GM12801 (cell line): ENCODE results near the gene BGN.

Experiments used
- TF ChIP-seq, protein P1 (sequence below): IDR thresholded peaks from one replicate; pipeline ENCODE4 v1.5.1; 2011; ENCODE audit warnings: control low read depth; ENCODE audit not compliant: insufficient read length; ENCODE audit errors: extremely low read depth

Gene BGN

DNA sequence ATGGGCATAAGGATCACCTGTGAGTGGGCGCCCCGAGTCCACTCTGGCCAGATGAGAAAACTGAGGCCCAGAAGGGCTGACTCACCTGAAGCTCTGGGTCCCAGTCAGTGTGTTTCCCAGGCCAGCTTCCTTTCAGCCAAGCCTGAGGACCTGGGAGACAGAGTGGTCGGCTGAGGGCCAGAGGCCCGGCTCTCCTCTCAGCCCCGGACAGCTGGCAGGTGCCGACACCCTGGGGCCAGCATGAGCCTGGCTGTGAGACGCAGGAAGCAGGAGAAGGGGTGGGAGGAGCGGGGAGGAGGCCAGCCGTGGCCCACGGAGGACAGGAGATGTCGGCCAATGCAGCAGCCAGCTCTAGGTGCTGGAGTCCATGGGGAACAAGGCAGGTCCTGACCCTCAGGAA is 51.6 kb downstream of the BGN start:
- TF ChIP-seq, protein P1, sequence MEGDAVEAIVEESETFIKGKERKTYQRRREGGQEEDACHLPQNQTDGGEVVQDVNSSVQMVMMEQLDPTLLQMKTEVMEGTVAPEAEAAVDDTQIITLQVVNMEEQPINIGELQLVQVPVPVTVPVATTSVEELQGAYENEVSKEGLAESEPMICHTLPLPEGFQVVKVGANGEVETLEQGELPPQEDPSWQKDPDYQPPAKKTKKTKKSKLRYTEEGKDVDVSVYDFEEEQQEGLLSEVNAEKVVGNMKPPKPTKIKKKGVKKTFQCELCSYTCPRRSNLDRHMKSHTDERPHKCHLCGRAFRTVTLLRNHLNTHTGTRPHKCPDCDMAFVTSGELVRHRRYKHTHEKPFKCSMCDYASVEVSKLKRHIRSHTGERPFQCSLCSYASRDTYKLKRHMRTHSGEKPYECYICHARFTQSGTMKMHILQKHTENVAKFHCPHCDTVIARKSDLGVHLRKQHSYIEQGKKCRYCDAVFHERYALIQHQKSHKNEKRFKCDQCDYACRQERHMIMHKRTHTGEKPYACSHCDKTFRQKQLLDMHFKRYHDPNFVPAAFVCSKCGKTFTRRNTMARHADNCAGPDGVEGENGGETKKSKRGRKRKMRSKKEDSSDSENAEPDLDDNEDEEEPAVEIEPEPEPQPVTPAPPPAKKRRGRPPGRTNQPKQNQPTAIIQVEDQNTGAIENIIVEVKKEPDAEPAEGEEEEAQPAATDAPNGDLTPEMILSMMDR, result no peak

DNA sequence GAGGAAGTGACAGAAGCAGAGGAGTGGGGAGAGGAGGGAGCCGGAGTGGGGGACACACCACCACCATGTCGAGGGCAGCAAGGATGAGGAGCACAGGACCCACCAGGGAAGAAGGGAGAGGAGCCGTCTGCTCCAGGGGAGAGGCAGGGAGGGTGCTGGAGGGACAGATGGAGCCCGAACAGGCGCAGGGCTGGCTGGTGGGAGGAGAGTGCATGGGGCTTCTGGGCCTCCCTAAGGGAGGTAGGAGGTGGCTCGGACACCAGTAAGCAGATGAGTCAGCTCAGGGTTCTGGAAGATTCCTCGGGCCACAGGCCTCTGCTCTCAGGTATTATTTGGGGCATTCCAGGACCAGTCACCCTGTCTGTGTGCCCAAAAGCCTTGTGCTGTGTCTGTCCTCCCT is 52.4 kb downstream of the BGN start:
- TF ChIP-seq, protein P1, result no peak

DNA sequence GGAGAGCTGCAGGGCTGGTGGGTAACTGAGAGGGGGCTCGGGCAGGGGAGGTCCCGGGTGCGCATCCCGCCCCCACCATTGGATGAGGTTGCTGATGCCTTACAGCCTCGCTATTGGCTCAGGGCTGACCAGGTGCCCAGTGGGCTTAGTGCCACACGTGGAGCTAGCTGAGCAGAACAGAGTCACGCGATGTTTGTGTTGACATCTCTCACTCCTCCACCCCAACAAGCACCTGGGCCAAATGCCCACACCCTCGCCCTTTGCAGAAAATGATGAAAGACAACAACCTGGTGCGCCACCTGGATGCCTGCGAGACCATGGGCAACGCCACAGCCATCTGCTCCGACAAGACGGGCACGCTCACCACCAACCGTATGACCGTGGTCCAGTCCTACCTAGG is 54.5 kb downstream of the BGN start:
- TF ChIP-seq, protein P1, result no peak

DNA sequence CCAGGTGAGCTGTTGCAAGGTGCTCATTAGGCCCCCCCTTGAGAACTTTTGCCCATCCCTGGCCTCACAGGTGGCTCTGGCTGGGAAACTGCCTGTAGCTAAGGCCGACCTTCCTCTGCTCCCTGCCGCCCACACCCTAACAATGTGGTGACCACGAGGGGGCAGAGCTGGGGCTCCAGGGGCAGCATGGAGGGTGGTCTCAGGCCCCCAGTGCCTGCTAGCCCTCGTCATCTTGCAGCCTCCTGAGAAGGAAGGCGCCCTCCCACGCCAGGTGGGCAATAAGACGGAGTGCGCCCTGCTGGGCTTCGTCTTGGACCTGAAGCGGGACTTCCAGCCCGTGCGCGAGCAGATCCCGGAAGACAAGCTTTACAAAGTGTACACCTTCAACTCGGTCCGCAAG is 55.0 kb downstream of the BGN start:
- TF ChIP-seq, protein P1, result no peak

DNA sequence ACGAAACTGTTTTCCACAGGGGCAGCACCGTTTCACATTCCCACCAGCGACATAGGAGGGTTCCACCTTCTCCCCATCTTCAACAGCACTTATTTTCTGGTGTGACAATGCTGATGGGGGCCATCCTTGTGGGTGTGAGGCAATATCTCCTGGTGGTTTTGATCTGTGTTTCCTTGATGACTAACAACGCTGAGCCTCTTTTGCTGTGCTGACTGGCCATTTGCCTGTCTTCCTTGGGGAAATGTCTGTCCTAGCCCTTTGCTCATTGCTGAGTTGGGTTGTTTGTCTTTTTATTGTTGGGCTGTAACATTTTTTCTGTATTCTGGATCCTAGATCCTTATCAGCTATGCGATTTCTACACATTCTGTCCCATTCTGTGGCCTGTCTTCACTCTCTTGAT is 56.4 kb downstream of the BGN start:
- TF ChIP-seq, protein P1, result no peak

DNA sequence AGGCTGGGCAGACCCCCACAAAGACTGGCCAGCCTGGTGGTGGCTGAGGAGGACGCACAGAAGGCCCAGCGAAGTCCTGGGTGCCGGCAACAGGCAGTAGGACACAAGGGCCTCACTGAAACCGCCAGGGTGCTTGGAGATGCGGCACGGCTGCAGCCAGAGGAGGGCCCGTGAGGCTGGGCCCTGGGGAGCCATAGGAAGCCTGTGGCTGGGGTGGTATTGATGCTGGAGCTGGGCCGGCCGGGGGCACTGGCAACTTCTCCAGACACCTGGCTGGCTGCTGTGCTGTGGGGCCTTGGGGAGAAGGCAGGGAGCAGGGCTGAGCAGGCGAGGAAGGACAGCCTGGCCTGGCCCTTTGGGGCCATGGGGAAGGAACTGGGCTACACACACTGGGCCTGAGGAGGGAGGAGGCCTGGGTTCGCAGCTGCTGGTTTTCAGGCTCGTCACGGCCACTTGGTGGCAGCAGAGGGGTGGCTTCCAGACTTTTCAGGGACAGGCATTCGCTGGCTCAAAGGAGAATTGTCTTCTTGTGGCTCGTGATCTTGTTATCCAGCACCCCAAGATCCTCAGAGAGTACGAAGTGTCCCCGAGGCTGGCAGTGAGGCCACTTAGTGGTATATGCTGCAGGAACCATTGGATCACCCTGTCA is 59.9 kb downstream of the BGN start:
- TF ChIP-seq, protein P1, result no peak

DNA sequence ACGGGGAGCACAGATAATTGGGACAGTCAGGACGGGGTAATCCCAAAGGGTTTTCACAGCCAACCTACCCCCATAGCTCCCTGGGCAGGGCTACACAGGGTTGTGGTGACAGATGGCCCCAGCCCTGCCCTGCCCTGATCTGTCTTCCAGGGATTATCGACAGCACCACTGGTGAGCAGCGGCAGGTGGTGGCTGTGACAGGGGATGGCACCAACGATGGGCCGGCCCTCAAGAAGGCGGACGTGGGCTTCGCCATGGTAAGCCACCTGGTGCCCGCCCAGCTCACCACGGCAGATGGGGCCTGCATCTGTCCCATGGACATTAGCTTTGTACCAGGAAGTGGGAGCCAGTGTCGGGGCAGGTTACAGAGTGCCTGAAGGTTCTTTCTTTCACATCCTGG is 62.0 kb downstream of the BGN start:
- TF ChIP-seq, protein P1, result no peak
